GM12864 (cell line): ENCODE results near the gene OR2A12.
"Not testable (repeated sequence)": the region's sequence is repeated elsewhere in the genome, so short reads cannot be mapped to it uniquely, and the experiment has no call there.

Experiments used
- DNase-seq: peaks from one replicate; pipeline ENCODE4 v3.0.0-alpha.2; 2011; ENCODE audit warnings: low read depth
- H3K4me3 ChIP-seq: 2 replicates; pipeline ENCODE4 v1.5.1; 2011; ENCODE audit warnings: mild to moderate bottlenecking, low read depth, low read length, control low read depth
- TF ChIP-seq, protein P1 (sequence below): IDR thresholded peaks from 2 replicates; pipeline ENCODE4 v1.5.1; 2011; ENCODE audit warnings: low read depth, mild to moderate bottlenecking, moderate library complexity, low read length, control low read depth, inconsistent platforms; ENCODE audit errors: missing control alignments

Gene OR2A12

GRCh38 chr7:144113651-144114050, 27.6 kb downstream of the OR2A12 start:
- no peak for DNase-seq
- TF ChIP-seq, protein P1, sequence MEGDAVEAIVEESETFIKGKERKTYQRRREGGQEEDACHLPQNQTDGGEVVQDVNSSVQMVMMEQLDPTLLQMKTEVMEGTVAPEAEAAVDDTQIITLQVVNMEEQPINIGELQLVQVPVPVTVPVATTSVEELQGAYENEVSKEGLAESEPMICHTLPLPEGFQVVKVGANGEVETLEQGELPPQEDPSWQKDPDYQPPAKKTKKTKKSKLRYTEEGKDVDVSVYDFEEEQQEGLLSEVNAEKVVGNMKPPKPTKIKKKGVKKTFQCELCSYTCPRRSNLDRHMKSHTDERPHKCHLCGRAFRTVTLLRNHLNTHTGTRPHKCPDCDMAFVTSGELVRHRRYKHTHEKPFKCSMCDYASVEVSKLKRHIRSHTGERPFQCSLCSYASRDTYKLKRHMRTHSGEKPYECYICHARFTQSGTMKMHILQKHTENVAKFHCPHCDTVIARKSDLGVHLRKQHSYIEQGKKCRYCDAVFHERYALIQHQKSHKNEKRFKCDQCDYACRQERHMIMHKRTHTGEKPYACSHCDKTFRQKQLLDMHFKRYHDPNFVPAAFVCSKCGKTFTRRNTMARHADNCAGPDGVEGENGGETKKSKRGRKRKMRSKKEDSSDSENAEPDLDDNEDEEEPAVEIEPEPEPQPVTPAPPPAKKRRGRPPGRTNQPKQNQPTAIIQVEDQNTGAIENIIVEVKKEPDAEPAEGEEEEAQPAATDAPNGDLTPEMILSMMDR: no peak
- no peak overlapping the region for H3K4me3 ChIP-seq

- no peak overlapping the region for H3K4me3 ChIP-seq
- TF ChIP-seq, protein P1: no peak
- DNase-seq: no peak
Observed at GRCh38 chr7:144118341-144118740, 32.3 kb downstream of the OR2A12 start.

GRCh38 chr7:144122876-144123275, 36.8 kb downstream of the OR2A12 start, which contains the start of gene OR2A14:
TSS of gene OR2A14 (plus strand) at chr7:144123176. CDS start at chr7:144129113, 5,937 bp downstream.
- TF ChIP-seq, protein P1: no peak
- DNase-seq: no peak
- H3K4me3 ChIP-seq: no peak within 1 kb of the TSS

DNA sequence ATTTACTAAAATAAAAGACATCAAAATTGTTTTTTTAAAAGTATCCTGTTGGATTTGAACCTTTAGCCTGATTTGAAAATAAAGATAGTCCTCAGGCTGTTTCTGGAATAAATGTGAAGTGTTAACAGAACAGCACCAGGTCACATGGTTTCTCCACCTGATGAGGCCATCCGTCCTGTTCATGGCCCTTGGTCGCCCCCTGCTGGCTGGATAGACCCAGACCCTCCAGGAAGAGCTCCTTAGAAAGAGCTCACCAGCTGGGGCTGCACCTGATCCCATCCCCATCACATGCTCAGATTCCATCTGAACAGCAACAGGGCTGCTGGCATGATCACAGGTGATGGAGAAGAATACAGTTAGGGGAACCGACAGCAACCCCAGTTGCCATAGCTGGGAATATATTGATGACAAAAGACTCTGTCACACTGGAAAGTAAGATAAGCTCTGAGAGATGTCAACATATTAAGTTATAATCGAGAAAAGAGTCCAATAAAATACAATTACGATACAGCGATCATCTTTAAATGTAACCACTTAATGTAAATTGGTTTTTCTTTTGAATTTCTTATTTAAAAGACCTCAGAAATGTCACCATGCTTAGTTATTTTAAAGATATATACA, 41.7 kb downstream of the OR2A12 start:
- peak; percentile 37 for DNase-seq
- TF ChIP-seq, protein P1: peak; percentile 91
- H3K4me3 ChIP-seq: no peak overlapping the region

DNA sequence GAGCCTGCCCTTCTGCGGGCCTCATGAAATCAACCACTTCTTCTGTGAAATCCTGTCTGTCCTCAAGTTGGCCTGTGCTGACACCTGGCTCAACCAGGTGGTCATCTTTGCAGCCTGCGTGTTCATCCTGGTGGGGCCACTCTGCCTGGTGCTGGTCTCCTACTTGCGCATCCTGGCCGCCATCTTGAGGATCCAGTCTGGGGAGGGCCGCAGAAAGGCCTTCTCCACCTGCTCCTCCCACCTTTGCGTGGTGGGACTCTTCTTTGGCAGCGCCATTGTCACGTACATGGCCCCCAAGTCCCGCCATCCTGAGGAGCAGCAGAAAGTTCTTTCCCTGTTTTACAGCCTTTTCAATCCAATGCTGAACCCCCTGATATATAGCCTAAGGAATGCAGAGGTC, 43.5 kb downstream of the OR2A12 start:
- DNase-seq: not testable (repeated sequence)

DNA sequence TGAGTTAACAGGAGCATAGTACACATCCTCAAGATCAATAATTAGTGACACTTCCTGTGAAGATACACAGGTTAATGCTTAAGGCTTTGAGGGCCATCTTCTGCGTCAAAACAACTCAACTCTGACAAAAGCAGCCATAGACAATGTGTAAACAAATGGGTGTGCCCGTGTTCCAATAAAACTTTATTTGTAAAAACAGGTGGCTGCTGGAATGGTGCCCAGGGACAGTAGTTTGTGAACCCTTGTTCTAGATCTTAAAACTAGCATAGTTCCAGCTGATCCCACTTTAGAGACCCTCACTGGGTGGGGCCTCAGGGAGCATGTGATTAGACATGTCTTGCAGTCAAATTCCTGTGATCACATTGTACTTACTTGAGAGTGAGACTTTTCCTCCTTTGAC, 44.7 kb downstream of the OR2A12 start:
- no peak for DNase-seq
- H3K4me3 ChIP-seq: no peak overlapping the region
- TF ChIP-seq, protein P1: no peak

More for the DNA sequence above, 43.5 kb downstream of the OR2A12 start:
- H3K4me3 ChIP-seq: not testable (repeated sequence)

DNA sequence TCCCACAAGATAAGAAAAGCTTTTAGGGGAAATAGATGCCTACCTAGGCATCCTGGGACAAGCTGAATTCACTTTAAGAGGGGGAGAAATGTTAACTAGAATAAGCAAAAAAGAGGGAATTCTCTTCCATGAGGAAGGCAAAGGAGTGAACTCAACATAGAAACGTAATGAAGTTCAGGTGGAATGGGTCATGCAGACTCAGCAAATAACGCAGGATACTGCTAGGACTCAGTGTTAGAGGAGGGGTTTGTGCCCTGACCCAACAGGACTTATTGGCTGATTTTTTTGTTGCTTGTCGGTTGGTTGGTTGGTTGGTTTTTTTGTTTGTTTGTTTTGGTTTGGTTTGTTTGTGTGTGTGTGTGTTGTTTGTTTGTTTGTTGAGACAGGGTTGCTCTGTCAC, 46.2 kb downstream of the OR2A12 start:
- no peak for DNase-seq
- no peak overlapping the region for H3K4me3 ChIP-seq
- TF ChIP-seq, protein P1: no peak
